Pancreas (tissue), 10 donors: Measurements from ENCODE around the gene PCDHGA7. TPM values are rescaled to one million over a fixed set of nuclear protein-coding genes. Genes with fewer than 3 reads are reported as not detected.
A peak's percentile ranks its signal among the peaks of the same experiment; 100 is the strongest.

Source experiments
- ATAC-seq, 4 donors: fragments of 200-7000 bp; cut with Tn5 transposase; one replicate each; pipeline versions ENCODE4 v1.8.0 to v1.9.1; 2020; ENCODE audit warnings: mild to moderate bottlenecking in 4 of 4, moderate library complexity in 4 of 4
- DNase-seq, 6 donors: peaks; one replicate each; pipeline ENCODE4 v3.0.0-alpha.2; 2020
- FAIRE-seq: peaks from 2 replicates; lab custom pipeline; 2012; peaks lifted over from hg19 to GRCh38; lab: Jason Lieb, UNC
- H3K27ac ChIP-seq, 4 donors: fragments of 200-600 bp; sonication (generic); 1 replicate in 3 of 4; 2 replicates in 1 of 4; pipeline versions ENCODE4 v1.5.0 to v1.8.0; 2020
- H3K27me3 ChIP-seq, 4 donors: fragments of 200-600 bp; one replicate each; pipeline ENCODE4 v1.8.0; 2021
- H3K36me3 ChIP-seq, 3 donors: fragments of 200-600 bp; sonication (generic) in 1 of 3; one replicate each; pipeline versions ENCODE4 v1.5.0 to v1.8.0; 2020 to 2021
- H3K4me1 ChIP-seq, 3 donors: fragments of 200-600 bp; one replicate each; pipeline ENCODE4 v1.8.0; 2021
- H3K4me3 ChIP-seq, 4 donors: fragments of 200-600 bp; sonication (generic) in 2 of 4; one replicate each; pipeline versions ENCODE4 v1.5.0 to v1.8.0; 2020 to 2021
- H3K9me3 ChIP-seq, 4 donors: fragments of 200-600 bp; one replicate each; pipeline ENCODE4 v1.8.0; 2021
- CTCF ChIP-seq, 4 donors: fragments of 200-600 bp; sonication (generic) in 3 of 4; IDR thresholded peaks; one replicate each; pipeline versions ENCODE4 v1.5.0 to v1.8.0; 2021; ENCODE audit warnings: antibody characterized with exemption in 4 of 4
- WGBS, 2 donors: extraction: QIAGEN DNeasy Blood & Tissue Kit; methylation state at CpG; one replicate each; pipeline ENCODE4 v1.1.7; 2013; 5-methylcytosine and 5-hydroxymethylcytosine counted together
- intact Hi-C, 3 donors: fragments of 100-400 bp; cut with DNase I; formaldehyde crosslinking; loops; one replicate each; pipeline versions ENCODE4 v1.11.1 to v1.14.2; 2022
- polyA plus RNA-seq, 2 donors: library from polyadenylated mRNA; stranded (reverse); fragments of 200-250 nt; gene quantifications; one replicate each; pipeline ENCODE4 v1.2.3, GENCODE V29; 2013
- total RNA-seq, 6 donors: library from RNA; stranded (reverse); fragmentation: NEBNext Ultra II Directional in 4 of 6; extraction: Animal tissue kit (Norgen Biotek cat#: 25700) in 4 of 6; gene quantifications; one replicate each; pipeline versions ENCODE4 v1.2.1 to v1.2.4, GENCODE V29; 2021 to 2023
- donor health status: healthy with polysubstance abuse.
- donor health status: DM: no; HTN: no; CAD: no; lungs with moderate emphysema.
- donor health status: DM: no; HTN: no; CAD: no.
- donor health status: control.
- donor health status: control.
- donor health status: Bipolar disorder and iron deficiency.
- donor health status: DM: yes; HTN: yes; CAD: no.
- donor health status: DM: no; HTN: no; CAD: no.
- donor health status: DM: no; HTN: no; CAD: no.
- donor health status: DM: yes; HTN: yes; CAD: no.

Gene PCDHGA7
- total and polyA plus RNA-seq, 8 donors, result 0.92 to 2.0 (median 1.6) TPM

- no peak for TF ChIP-seq CTCF (IDR thresholded peaks at IDR 0.05)
- Histone ChIP-seq H3K27me3 (peaks cover 0 to 5% (median 0%) of the 10 kb centered on the region in 4 donors), H3K36me3 (no peaks in the 10 kb centered on the region), H3K9me3 (peaks cover 0 to 10% (median 4%) of the 10 kb centered on the region in 4 donors), H3K4me3 (no peak overlapping the region), H3K4me1 (no peaks in the 10 kb centered on the region), H3K27ac (no peak overlapping the region)
- no peak for DNase-seq
- WGBS, 2 donors, result 28 to 31% methylated on average over 30 to 35 of the region's 36 CpGs
- no peak for ATAC-seq
- FAIRE-seq, result no peak
- intact Hi-C loops, result no loop called here
Observed at GRCh38 chr5:141351591-141351990, 31.0 kb upstream of the PCDHGA7 start.

- ATAC-seq, result peak in 2 of 4 donors; percentile 11 to 41
- H3K4me1 ChIP-seq, result no peaks in the 10 kb centered on the region
- intact Hi-C loops, result no loop called here
- DNase-seq, result no peak
- peak in 2 of 4 donors; percentile 2 to 15 for TF ChIP-seq CTCF (IDR thresholded peaks at IDR 0.05)
- WGBS, 2 donors, result 12 to 17% methylated on average over 29 of the region's 29 CpGs
- no peak within 1 kb of the TSS for H3K27ac ChIP-seq
- H3K4me3 ChIP-seq, result peak within 1 kb of the TSS in 2 of 4 donors; percentile 11 to 20
- no peak for FAIRE-seq
- H3K27me3 ChIP-seq, result no peaks in the 10 kb centered on the region
- H3K36me3 ChIP-seq, result no peaks in the 10 kb centered on the region
- H3K9me3 ChIP-seq, result peaks cover 0 to 15% (median 4%) of the 10 kb centered on the region in 4 donors
Observed at GRCh38 chr5:141354900-141355469, 27.6 kb upstream of the PCDHGA7 start, which contains the start of gene PCDHGA4. Gene PCDHGA4, plus strand, starts transcription at chr5:141355021. Its CDS starts 87 bp downstream, at chr5:141355108.

- no peak for FAIRE-seq
- no peak for TF ChIP-seq CTCF (IDR thresholded peaks at IDR 0.05)
Observed at GRCh38 chr5:141355641-141356040, 26.9 kb upstream of the PCDHGA7 start.

GRCh38 chr5:141356133-141356532 is 26.4 kb upstream of the PCDHGA7 start:
- Histone ChIP-seq H3K27me3 (peaks cover 0 to 2% (median 0%) of the 10 kb centered on the region in 4 donors), H3K36me3 (no peaks in the 10 kb centered on the region), H3K9me3 (peaks cover 0 to 14% (median 3%) of the 10 kb centered on the region in 4 donors), H3K27ac (no peak overlapping the region), H3K4me3 (no peak overlapping the region), H3K4me1 (no peaks in the 10 kb centered on the region)
- WGBS, 2 donors, result 67 to 68% methylated on average over 5 of the region's 5 CpGs
- no peak for FAIRE-seq
- no peak for TF ChIP-seq CTCF (IDR thresholded peaks at IDR 0.05)
- DNase-seq, result no peak
- ATAC-seq, result no peak
- intact Hi-C loops, result no loop called here

More at GRCh38 chr5:141355641-141356040, 26.9 kb upstream of the PCDHGA7 start:
- no peak for DNase-seq
- Histone ChIP-seq H3K36me3 (no peaks in the 10 kb centered on the region), H3K9me3 (peaks cover 0 to 19% (median 4%) of the 10 kb centered on the region in 4 donors), H3K4me1 (no peaks in the 10 kb centered on the region), H3K27me3 (no peaks in the 10 kb centered on the region), H3K4me3 (peak overlapping the region in 1 of 4 donors; percentile 20), H3K27ac (no peak overlapping the region)
- intact Hi-C loops, result no loop called here
- ATAC-seq, result no peak
- WGBS, 2 donors, result 38 to 45% methylated on average over 24 of the region's 24 CpGs

- intact Hi-C loops, result no loop called here
- TF ChIP-seq CTCF (IDR thresholded peaks at IDR 0.05), result no peak
- FAIRE-seq (no peak), ATAC-seq (no peak), DNase-seq (no peak)
- Histone ChIP-seq H3K9me3 (peaks cover 0 to 13% (median 0%) of the 10 kb centered on the region in 4 donors), H3K27ac (no peak overlapping the region), H3K4me3 (no peak overlapping the region), H3K36me3 (no peaks in the 10 kb centered on the region), H3K4me1 (no peaks in the 10 kb centered on the region), H3K27me3 (peaks cover 0 to 5% (median 0%) of the 10 kb centered on the region in 4 donors)
- WGBS, 2 donors, result 39 to 47% methylated on average over 19 of the region's 19 CpGs
Observed at GRCh38 chr5:141356950-141357349, 25.6 kb upstream of the PCDHGA7 start.
